WERI-Rb-1 (cell line): Measurements from ENCODE around the gene NCAPG2.

Source experiments
- DNase-seq: peaks from one replicate; pipeline ENCODE4 v3.0.0-alpha.2; 2020
- H3K27ac ChIP-seq: fragments of 250-450 bp; sonication (Bioruptor Pico); 2 replicates; pipeline ENCODE4 v1.5.1; 2020; ENCODE audit warnings: mild to moderate bottlenecking, moderate library complexity
- H3K27me3 ChIP-seq: fragments of 250-450 bp; sonication (Bioruptor Pico); 2 replicates; pipeline ENCODE4 v1.5.1; 2021; ENCODE audit warnings: mild to moderate bottlenecking, low read depth, moderate library complexity; ENCODE audit not compliant: insufficient read depth, severe bottlenecking
- H3K36me3 ChIP-seq: fragments of 250-450 bp; sonication (Bioruptor Pico); 2 replicates; pipeline ENCODE4 v1.5.1; 2020; ENCODE audit warnings: mild to moderate bottlenecking, moderate library complexity
- H3K4me3 ChIP-seq: 2 replicates; pipeline ENCODE4 v1.5.1; 2011; ENCODE audit warnings: low read depth, mild to moderate bottlenecking, control low read depth, low read length
- H3K9me3 ChIP-seq: fragments of 250-450 bp; sonication (Bioruptor Pico); 2 replicates; pipeline ENCODE4 v1.5.1; 2021; ENCODE audit warnings: mild to moderate bottlenecking, moderate library complexity; ENCODE audit not compliant: severe bottlenecking
- CTCF ChIP-seq: IDR thresholded peaks from 2 replicates; pipeline ENCODE4 v1.5.1; 2011; ENCODE audit warnings: low read depth, mild to moderate bottlenecking, control low read depth, inconsistent platforms, low read length

Gene NCAPG2

GRCh38 chr7:158666401-158666800 lies 38.2 kb downstream of the NCAPG2 start:
- Histone ChIP-seq H3K4me3 (no peak overlapping the region), H3K27ac (no peak overlapping the region), H3K9me3 (no peaks in the 10 kb centered on the region), H3K27me3 (no peaks in the 10 kb centered on the region), H3K36me3 (peaks cover 75% of the 10 kb centered on the region)
- DNase-seq: no peak
- TF ChIP-seq CTCF: no peak

GRCh38 chr7:158664406-158664805 lies 40.2 kb downstream of the NCAPG2 start:
- H3K4me3 ChIP-seq: no peak overlapping the region
- no peak for TF ChIP-seq CTCF
- H3K27me3 ChIP-seq: no peaks in the 10 kb centered on the region
- no peaks in the 10 kb centered on the region for H3K9me3 ChIP-seq
- peaks cover 77% of the 10 kb centered on the region for H3K36me3 ChIP-seq
- no peak overlapping the region for H3K27ac ChIP-seq
- DNase-seq: no peak

GRCh38 chr7:158663428-158663741 lies 41.2 kb downstream of the NCAPG2 start:
- no peaks in the 10 kb centered on the region for H3K27me3 ChIP-seq
- no peak overlapping the region for H3K27ac ChIP-seq
- no peak for DNase-seq
- H3K4me3 ChIP-seq: no peak overlapping the region
- H3K9me3 ChIP-seq: no peaks in the 10 kb centered on the region
- TF ChIP-seq CTCF: no peak
- peaks cover 70% of the 10 kb centered on the region for H3K36me3 ChIP-seq

GRCh38 chr7:158662610-158663427 lies 41.8 kb downstream of the NCAPG2 start:
- TF ChIP-seq CTCF: no peak
- no peaks in the 10 kb centered on the region for H3K27me3 ChIP-seq
- no peak overlapping the region for H3K4me3 ChIP-seq
- no peak overlapping the region for H3K27ac ChIP-seq
- peaks cover 74% of the 10 kb centered on the region for H3K36me3 ChIP-seq
- H3K9me3 ChIP-seq: no peaks in the 10 kb centered on the region
- DNase-seq: no peak

GRCh38 chr7:158658475-158658874 lies 46.1 kb downstream of the NCAPG2 start:
- DNase-seq: no peak
- H3K36me3 ChIP-seq: peaks cover 80% of the 10 kb centered on the region
- H3K27me3 ChIP-seq: no peaks in the 10 kb centered on the region
- no peaks in the 10 kb centered on the region for H3K9me3 ChIP-seq
- H3K27ac ChIP-seq: peak overlapping the region; percentile 52
- H3K4me3 ChIP-seq: no peak overlapping the region
- TF ChIP-seq CTCF: no peak

GRCh38 chr7:158657189-158657746 lies 47.3 kb downstream of the NCAPG2 start:
- Histone ChIP-seq H3K36me3 (peaks cover 78% of the 10 kb centered on the region), H3K9me3 (no peaks in the 10 kb centered on the region), H3K4me3 (no peak overlapping the region), H3K27me3 (no peaks in the 10 kb centered on the region), H3K27ac (peak overlapping the region; percentile 26; the same call in 1 of the 2 replicates)
- no peak for TF ChIP-seq CTCF
- no peak for DNase-seq
